HepG2 (cell line): Measurements from ENCODE around the gene THADA. TPM values are rescaled to one million over a fixed set of nuclear protein-coding genes. Genes with fewer than 3 reads are reported as not detected.

Experiments used
- ARID4A ChIP-seq: sonication (generic); formaldehyde crosslinking; IDR thresholded peaks from 2 replicates; pipeline ENCODE4 v1.5.0; 2020; ENCODE audit warnings: mild to moderate bottlenecking, missing genetic modification reagents, borderline replicate concordance
- ASH2L ChIP-seq: fragments of 300-600, 200-600 bp; sonication (generic); IDR thresholded peaks from 2 replicates; pipeline ENCODE4 v1.7.0; 2017; ENCODE audit warnings: low read depth, mild to moderate bottlenecking, moderate library complexity, mixed read lengths, low read length; ENCODE audit not compliant: insufficient read length
- BORCS8-MEF2B ChIP-seq: sonication (generic); formaldehyde crosslinking; IDR thresholded peaks from 2 replicates; pipeline ENCODE4 v1.8.0; 2022; ENCODE audit warnings: mild to moderate bottlenecking, missing genetic modification reagents
- HDAC6 ChIP-seq: fragments of 200-600 bp; sonication (generic); IDR thresholded peaks from 2 replicates; pipeline ENCODE4 v1.7.0; 2017; ENCODE audit warnings: mild to moderate bottlenecking, antibody characterized with exemption, low read length, low read depth
- KDM2A ChIP-seq: sonication (generic); formaldehyde crosslinking; IDR thresholded peaks from 2 replicates; pipeline ENCODE4 v1.4.0; 2020; ENCODE audit warnings: low read depth, missing genetic modification reagents, borderline replicate concordance
- KMT2B ChIP-seq: IDR thresholded peaks from 2 replicates; pipeline ENCODE4 v1.6.1; 2016; ENCODE audit warnings: missing genetic modification reagents, missing compliant biosample characterization
- MEF2D ChIP-seq: sonication (generic); formaldehyde crosslinking; IDR thresholded peaks from 2 replicates; pipeline ENCODE4 v1.5.1; 2020; ENCODE audit warnings: mild to moderate bottlenecking, missing genetic modification reagents
- MEIS2 ChIP-seq: sonication (generic); formaldehyde crosslinking; IDR thresholded peaks from 2 replicates; pipeline ENCODE4 v1.9.0; 2021; ENCODE audit warnings: mild to moderate bottlenecking, missing genetic modification reagents
- MYNN ChIP-seq: sonication (generic); formaldehyde crosslinking; IDR thresholded peaks from 2 replicates; pipeline ENCODE4 v1.4.0; 2020; ENCODE audit warnings: mild to moderate bottlenecking, low read depth, missing genetic modification reagents
- NFIB ChIP-seq: sonication (generic); formaldehyde crosslinking; IDR thresholded peaks from 2 replicates; pipeline ENCODE4 v1.9.0; 2021; ENCODE audit warnings: missing genetic modification reagents, mild to moderate bottlenecking, borderline replicate concordance
- RBFOX2 ChIP-seq: fragments of 200-400 bp; formaldehyde crosslinking; IDR thresholded peaks from 2 replicates; pipeline ENCODE4 v1.6.1; 2017; ENCODE audit warnings: low read depth, mild to moderate bottlenecking, low read length
- RORA ChIP-seq: sonication (generic); formaldehyde crosslinking; IDR thresholded peaks from 2 replicates; pipeline ENCODE4 v1.5.0; 2020; ENCODE audit warnings: mild to moderate bottlenecking, missing genetic modification reagents, moderate library complexity
- SPEN ChIP-seq: sonication (generic); formaldehyde crosslinking; IDR thresholded peaks from 2 replicates; pipeline ENCODE4 v1.5.1; 2020; ENCODE audit warnings: low read depth, mild to moderate bottlenecking, missing genetic modification reagents
- U2AF1 ChIP-seq: fragments of 200-400 bp; formaldehyde crosslinking; optimal IDR thresholded peaks from 2 replicates; pipeline ENCODE3; 2017; ENCODE audit warnings: mild to moderate bottlenecking, low read depth, low read length
- XRCC5 ChIP-seq: fragments of 200-400 bp; formaldehyde crosslinking; optimal IDR thresholded peaks from 2 replicates; pipeline ENCODE3; 2017; ENCODE audit warnings: mild to moderate bottlenecking, low read length
- YY1 ChIP-seq: IDR thresholded peaks from 2 replicates; pipeline ENCODE4 v1.6.1; 2011; ENCODE audit warnings: low read length, low read depth, moderate library complexity, mild to moderate bottlenecking; ENCODE audit not compliant: insufficient read depth, insufficient replicate concordance
- ZNF44 ChIP-seq: sonication (generic); formaldehyde crosslinking; IDR thresholded peaks from 2 replicates; pipeline ENCODE4 v1.5.1; 2020; ENCODE audit warnings: mild to moderate bottlenecking, missing genetic modification reagents
- ZNF530 ChIP-seq: sonication (generic); formaldehyde crosslinking; IDR thresholded peaks from 2 replicates; pipeline ENCODE4 v1.5.0; 2020; ENCODE audit warnings: low read depth, mild to moderate bottlenecking, missing genetic modification reagents
- ZNF607 ChIP-seq: sonication (generic); formaldehyde crosslinking; IDR thresholded peaks from 2 replicates; pipeline ENCODE4 v1.5.1; 2020; ENCODE audit warnings: missing genetic modification reagents, mild to moderate bottlenecking, borderline replicate concordance
- polyA plus RNA-seq, 8 experiments: library from polyadenylated mRNA; depleted of rRNA in 3 of 8; stranded (reverse) in 7 of 8; unstranded in 1 of 8; fragments of >200 nt; fragmentation: Illumina TruSeq in 4 of 8; extraction: Trizol in 4 of 8; gene quantifications; 2 replicates each; pipeline versions ENCODE4 v1.2.1 to v1.2.3, GENCODE V29; 2011 to 2016; ENCODE audit warnings: low read depth in 4 of 8, missing spikeins in 1 of 8, mixed read lengths in 1 of 8; ENCODE audit not compliant: insufficient read depth in 1 of 8
- total RNA-seq, 5 experiments: library from RNA; depleted of rRNA; stranded (reverse); fragments of >200 nt; fragmentation: Illumina TruSeq; extraction: Trizol; gene quantifications; 2 replicates each; pipeline ENCODE4 v1.2.3, GENCODE V29; 2016; ENCODE audit warnings: low read depth in 1 of 5

Gene THADA
- total and polyA plus RNA-seq, 2 of the 13 experiments (the other 11 are each of a cell fraction or from before 2014, with no cell fraction given), result 12.7 to 21.7 TPM

- TF ChIP-seq ARID4A (CRISPR knock-in tag), result peak; percentile 49; the same call in 1 of the 2 replicates
- 0 out of 2 replicates have a peak, but pooled peaks have one; percentile 4 for TF ChIP-seq ZNF607 (CRISPR knock-in tag)
- peak; percentile 17 for TF ChIP-seq ASH2L
- 0 out of 2 replicates have a peak, but pooled peaks have one; percentile 8 for TF ChIP-seq MEF2D (CRISPR knock-in tag)
- peak; percentile 15 for TF ChIP-seq YY1
- 0 out of 2 replicates have a peak, but pooled peaks have one; percentile 53 for TF ChIP-seq RORA (CRISPR knock-in tag)
- TF ChIP-seq MYNN (CRISPR knock-in tag), result no peak
- no peak for TF ChIP-seq KMT2B (CRISPR knock-in tag)
- TF ChIP-seq MEIS2 (CRISPR knock-in tag), result 0 out of 2 replicates have a peak, but pooled peaks have one; percentile 52
- 0 out of 2 replicates have a peak, but pooled peaks have one; percentile 1 for TF ChIP-seq KDM2A
- TF ChIP-seq U2AF1, result peak; percentile 91
- TF ChIP-seq XRCC5, result peak; percentile 23
- TF ChIP-seq RBFOX2, result peak; percentile 5; the same call in 1 of the 2 replicates
- no peak for TF ChIP-seq ZNF530 (CRISPR knock-in tag)
- 0 out of 2 replicates have a peak, but pooled peaks have one; percentile 14 for TF ChIP-seq ZNF44 (CRISPR knock-in tag)
- TF ChIP-seq BORCS8-MEF2B (CRISPR knock-in tag), result no peak; the same call in 1 of the 2 replicates
- no peak for TF ChIP-seq NFIB (CRISPR knock-in tag)
- TF ChIP-seq SPEN, result peak; percentile 55; the same call in 1 of the 2 replicates
- no peak for TF ChIP-seq HDAC6
These were observed 375.5 kb downstream of the THADA start (continued) for GRCh38 chr2:43220229-43220751.
